Measurements from ENCODE around the gene GABRA4.

GABRA4 gene

GRCh38 chr4:46979726-46980125, 13.7 kb downstream of the GABRA4 start:
- DNase-seq (ENCODE audit: low read depth in 2 of 2, low spot score in 1 of 2) = no peak

- no peak for DNase-seq (ENCODE audit: low read depth in 2 of 2, low spot score in 1 of 2)
Observed at GRCh38 chr4:46979283-46979682, 14.1 kb downstream of the GABRA4 start.

GRCh38 chr4:46977245-46977644, 16.1 kb downstream of the GABRA4 start:
- no peak for DNase-seq (ENCODE audit: low read depth in 2 of 2, low spot score in 1 of 2)

GRCh38 chr4:46975812-46976553, 17.4 kb downstream of the GABRA4 start:
- DNase-seq (ENCODE audit: low read depth in 2 of 2, low spot score in 1 of 2) = no peak

GRCh38 chr4:46974891-46975543, 18.4 kb downstream of the GABRA4 start:
- DNase-seq (ENCODE audit: low read depth in 2 of 2, low spot score in 1 of 2) = no peak

- no peak for DNase-seq (ENCODE audit: low read depth in 2 of 2, low spot score in 1 of 2)
Observed at GRCh38 chr4:46968847-46969246, 24.5 kb downstream of the GABRA4 start.

- no peak for DNase-seq (ENCODE audit: low read depth in 2 of 2, low spot score in 1 of 2)
Observed at GRCh38 chr4:46967631-46968030, 25.8 kb downstream of the GABRA4 start.

GRCh38 chr4:46958742-46959488, 34.5 kb downstream of the GABRA4 start:
- no peak for DNase-seq (ENCODE audit: low read depth in 2 of 2, low spot score in 1 of 2)

- no peak for DNase-seq (ENCODE audit: low read depth in 2 of 2, low spot score in 1 of 2)
Observed at GRCh38 chr4:46956451-46956850, 36.9 kb downstream of the GABRA4 start.

- no peak for DNase-seq (ENCODE audit: low read depth in 2 of 2, low spot score in 1 of 2)
Observed at GRCh38 chr4:46955601-46956000, 37.8 kb downstream of the GABRA4 start.

- no peak for DNase-seq (ENCODE audit: low read depth in 2 of 2, low spot score in 1 of 2)
Observed at GRCh38 chr4:46954643-46955042, 38.7 kb downstream of the GABRA4 start.

- DNase-seq (ENCODE audit: low read depth in 2 of 2, low spot score in 1 of 2) = no peak
Observed at GRCh38 chr4:46953564-46953963, 39.8 kb downstream of the GABRA4 start.

GRCh38 chr4:46952451-46952850, 40.9 kb downstream of the GABRA4 start:
- DNase-seq (ENCODE audit: low read depth in 2 of 2, low spot score in 1 of 2) = no peak

- DNase-seq (ENCODE audit: low read depth in 2 of 2, low spot score in 1 of 2) = no peak
Observed at GRCh38 chr4:46950826-46951225, 42.6 kb downstream of the GABRA4 start.

- DNase-seq (ENCODE audit: low read depth in 2 of 2, low spot score in 1 of 2) = no peak
Observed at GRCh38 chr4:46949822-46950221, 43.6 kb downstream of the GABRA4 start.

GRCh38 chr4:46947541-46947940, 45.8 kb downstream of the GABRA4 start:
- no peak for DNase-seq (ENCODE audit: low read depth in 2 of 2, low spot score in 1 of 2)

- DNase-seq (ENCODE audit: low read depth in 2 of 2, low spot score in 1 of 2) = no peak
Observed at GRCh38 chr4:46946919-46947536, 46.4 kb downstream of the GABRA4 start.

- DNase-seq (ENCODE audit: low read depth in 2 of 2, low spot score in 1 of 2) = no peak
Observed at GRCh38 chr4:46945062-46945461, 48.3 kb downstream of the GABRA4 start.

GRCh38 chr4:46944345-46944744, 49.0 kb downstream of the GABRA4 start:
- no peak for DNase-seq (ENCODE audit: low read depth in 2 of 2, low spot score in 1 of 2)

- no peak for DNase-seq (ENCODE audit: low read depth in 2 of 2, low spot score in 1 of 2)
Observed at GRCh38 chr4:46937493-46937892, 55.9 kb downstream of the GABRA4 start.

- no peak for DNase-seq (ENCODE audit: low read depth in 2 of 2, low spot score in 1 of 2)
Observed at GRCh38 chr4:46934726-46935125, 58.7 kb downstream of the GABRA4 start.

GRCh38 chr4:46933686-46934085, 59.7 kb downstream of the GABRA4 start:
- no peak for DNase-seq (ENCODE audit: low read depth in 2 of 2, low spot score in 1 of 2)
